K562 (cell line): Measurements from ENCODE around the gene DR1. TPM values are rescaled to one million over a fixed set of nuclear protein-coding genes. Genes with fewer than 3 reads are reported as not detected.

ENCODE experiments used
- FIP1L1 ChIP-seq: fragments of 200-400 bp; formaldehyde crosslinking; IDR thresholded peaks from 2 replicates; pipeline ENCODE4 v1.6.1; 2018; ENCODE audit warnings: mild to moderate bottlenecking, low read depth, low read length; ENCODE audit not compliant: poor library complexity, severe bottlenecking
- POLR3G ChIP-seq: IDR thresholded peaks from 2 replicates; pipeline ENCODE4 v1.6.1; 2011; ENCODE audit not compliant: insufficient read length, insufficient replicate concordance; ENCODE audit errors: extremely low read depth
- ZBTB8A ChIP-seq: fragments of 450-650 bp; IDR thresholded peaks from 2 replicates; pipeline ENCODE4 v1.6.1; 2018; ENCODE audit warnings: mild to moderate bottlenecking, moderate library complexity; ENCODE audit not compliant: partially characterized antibody
- polyA plus RNA-seq, 8 experiments: library from polyadenylated mRNA; depleted of rRNA in 4 of 8; stranded (reverse) in 5 of 8; unstranded in 3 of 8; fragments of >200 nt; fragmentation: Nextera tagmentation in 2 of 8; fragmentation: Illumina TruSeq in 1 of 8; extraction: Ambion mirVana in 2 of 8; extraction: Trizol in 1 of 8; gene quantifications; 2 replicates each; pipeline versions ENCODE4 v1.2.1 to v1.2.3, GENCODE V29; 2011 to 2014; ENCODE audit warnings: inconsistent platforms in 1 of 8, missing spikeins in 1 of 8
- small RNA-seq: library from RNA; depleted of rRNA; stranded (forward); fragments of <200 nt; gene quantifications from one replicate; pipeline ENCODE3, GENCODE V24; 2014
- total RNA-seq, 7 experiments: library from RNA; depleted of rRNA in 6 of 7; stranded (reverse); fragments of >200 nt in 6 of 7; fragmentation: Illumina TruSeq in 2 of 7; extraction: Trizol in 2 of 7; gene quantifications; 2 replicates each; pipeline versions ENCODE4 v1.2.1 to v1.2.3, GENCODE V29; 2011 to 2021; ENCODE audit warnings: low replicate concordance in 1 of 7
- TF ChIP-seq, protein P1 (sequence below): fragments of 450-650 bp; IDR thresholded peaks from 2 replicates; pipeline ENCODE4 v1.6.1; 2018; ENCODE audit not compliant: partially characterized antibody

The DR1 gene
- total and polyA plus RNA-seq, 9 of the 15 experiments (the other 6 are each of a cell fraction or from before 2014, with no cell fraction given) = 8.1 to 78.8 (median 46.3) TPM

DNA sequence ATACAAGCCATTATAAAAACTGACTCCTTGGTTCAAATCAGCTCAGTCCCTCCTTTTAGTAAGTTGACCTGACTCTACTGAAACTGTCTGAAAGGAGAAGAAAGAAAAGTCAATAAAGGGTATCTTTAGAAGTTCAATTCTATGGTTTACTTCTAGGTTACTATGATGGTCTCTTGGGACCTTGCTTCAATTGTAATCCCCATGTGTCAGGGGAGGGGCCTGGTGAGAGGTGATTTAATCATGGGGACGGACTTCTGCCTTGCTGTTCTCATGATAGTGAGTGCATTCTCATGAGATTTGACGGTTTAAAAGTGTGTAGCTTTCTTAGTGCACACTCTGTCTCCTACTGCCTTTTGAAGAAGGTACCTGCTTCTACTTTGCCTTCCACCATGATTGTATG, 70.5 kb downstream of the DR1 start (continued):
- TF ChIP-seq, protein P1, sequence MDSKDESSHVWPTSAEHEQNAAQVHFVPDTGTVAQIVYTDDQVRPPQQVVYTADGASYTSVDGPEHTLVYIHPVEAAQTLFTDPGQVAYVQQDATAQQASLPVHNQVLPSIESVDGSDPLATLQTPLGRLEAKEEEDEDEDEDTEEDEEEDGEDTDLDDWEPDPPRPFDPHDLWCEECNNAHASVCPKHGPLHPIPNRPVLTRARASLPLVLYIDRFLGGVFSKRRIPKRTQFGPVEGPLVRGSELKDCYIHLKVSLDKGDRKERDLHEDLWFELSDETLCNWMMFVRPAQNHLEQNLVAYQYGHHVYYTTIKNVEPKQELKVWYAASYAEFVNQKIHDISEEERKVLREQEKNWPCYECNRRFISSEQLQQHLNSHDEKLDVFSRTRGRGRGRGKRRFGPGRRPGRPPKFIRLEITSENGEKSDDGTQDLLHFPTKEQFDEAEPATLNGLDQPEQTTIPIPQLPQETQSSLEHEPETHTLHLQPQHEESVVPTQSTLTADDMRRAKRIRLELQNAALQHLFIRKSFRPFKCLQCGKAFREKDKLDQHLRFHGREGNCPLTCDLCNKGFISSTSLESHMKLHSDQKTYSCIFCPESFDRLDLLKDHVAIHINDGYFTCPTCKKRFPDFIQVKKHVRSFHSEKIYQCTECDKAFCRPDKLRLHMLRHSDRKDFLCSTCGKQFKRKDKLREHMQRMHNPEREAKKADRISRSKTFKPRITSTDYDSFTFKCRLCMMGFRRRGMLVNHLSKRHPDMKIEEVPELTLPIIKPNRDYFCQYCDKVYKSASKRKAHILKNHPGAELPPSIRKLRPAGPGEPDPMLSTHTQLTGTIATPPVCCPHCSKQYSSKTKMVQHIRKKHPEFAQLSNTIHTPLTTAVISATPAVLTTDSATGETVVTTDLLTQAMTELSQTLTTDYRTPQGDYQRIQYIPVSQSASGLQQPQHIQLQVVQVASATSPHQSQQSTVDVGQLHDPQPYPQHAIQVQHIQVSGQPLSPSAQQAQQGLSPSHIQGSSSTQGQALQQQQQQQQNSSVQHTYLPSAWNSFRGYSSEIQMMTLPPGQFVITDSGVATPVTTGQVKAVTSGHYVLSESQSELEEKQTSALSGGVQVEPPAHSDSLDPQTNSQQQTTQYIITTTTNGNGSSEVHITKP = no peak
- TF ChIP-seq POLR3G (no peak), ZBTB8A (no peak), FIP1L1 (no peak)
- TF ChIP-seq, all 486 proteins: peak for 0

Small RNA genes within 50 kb of the gene (small RNA-seq; reads per million reads assigned to genes)
- not detected for gene RF00019

Other genes with a start within 250 kb of the DR1 start
- 64.2 and 87.1 TPM in 2 replicates for gene TMED5, start 165.5 kb upstream of the DR1 start, total RNA-seq (2014; rRNA removed)
- 67.2 and 76.3 TPM in 2 replicates for gene TMED5, start 165.5 kb upstream of the DR1 start, total RNA-seq (2014; rRNA removed; fragmentation: Illumina TruSeq; extraction: Trizol)
- gene TMED5, start 165.5 kb upstream of the DR1 start, total RNA-seq (2015; rRNA removed; fragmentation: Illumina TruSeq; extraction: Trizol) = 75.9 and 83.7 TPM in 2 replicates
- gene TMED5, start 165.5 kb upstream of the DR1 start, total RNA-seq (2021) = 68.1 and 74.5 TPM in 2 replicates
- gene TMED5, start 165.5 kb upstream of the DR1 start, polyA plus RNA-seq (2011; rRNA removed) = 53.5 and 71.3 TPM in 2 replicates
- 60.9 and 63.5 TPM in 2 replicates for gene TMED5, start 165.5 kb upstream of the DR1 start, polyA plus RNA-seq (2014; fragmentation: Illumina TruSeq; extraction: Trizol)
- gene TMED5, start 165.5 kb upstream of the DR1 start, polyA plus RNA-seq (2014; fragmentation: Nextera tagmentation; extraction: Ambion mirVana) = 10 to 100 TPM; 28.7 to 43.9 TPM
- gene TMED5, start 165.5 kb upstream of the DR1 start, polyA plus RNA-seq (2014; rRNA removed) = 70.0 and 71.9 TPM in 2 replicates
- gene CCDC18, start 165.2 kb upstream of the DR1 start, total RNA-seq (2014; rRNA removed) = 14.7 and 21.6 TPM in 2 replicates
- gene CCDC18, start 165.2 kb upstream of the DR1 start, total RNA-seq (2014; rRNA removed; fragmentation: Illumina TruSeq; extraction: Trizol) = 29.5 and 35.9 TPM in 2 replicates
- 29.7 and 34.2 TPM in 2 replicates for gene CCDC18, start 165.2 kb upstream of the DR1 start, total RNA-seq (2015; rRNA removed; fragmentation: Illumina TruSeq; extraction: Trizol)
- gene CCDC18, start 165.2 kb upstream of the DR1 start, total RNA-seq (2021) = 20.4 TPM in 2 replicates
- 21.1 and 22.2 TPM in 2 replicates for gene CCDC18, start 165.2 kb upstream of the DR1 start, polyA plus RNA-seq (2011; rRNA removed)
- 23.4 and 24.3 TPM in 2 replicates for gene CCDC18, start 165.2 kb upstream of the DR1 start, polyA plus RNA-seq (2014; fragmentation: Illumina TruSeq; extraction: Trizol)
- gene CCDC18, start 165.2 kb upstream of the DR1 start, polyA plus RNA-seq (2014; fragmentation: Nextera tagmentation; extraction: Ambion mirVana) = 10 to 100 TPM; 19.5 to 24.6 TPM
- 20.2 and 24.7 TPM in 2 replicates for gene CCDC18, start 165.2 kb upstream of the DR1 start, polyA plus RNA-seq (2014; rRNA removed)
- gene FNBP1L, start 102.2 kb downstream of the DR1 start, total RNA-seq (2014; rRNA removed) = 4.4 and 5.9 TPM in 2 replicates
- 6.1 and 6.6 TPM in 2 replicates for gene FNBP1L, start 102.2 kb downstream of the DR1 start, total RNA-seq (2014; rRNA removed; fragmentation: Illumina TruSeq; extraction: Trizol)
- 5.3 and 6.1 TPM in 2 replicates for gene FNBP1L, start 102.2 kb downstream of the DR1 start, total RNA-seq (2015; rRNA removed; fragmentation: Illumina TruSeq; extraction: Trizol)
- gene FNBP1L, start 102.2 kb downstream of the DR1 start, total RNA-seq (2021) = 4.4 TPM in 2 replicates
- gene FNBP1L, start 102.2 kb downstream of the DR1 start, polyA plus RNA-seq (2011; rRNA removed) = 6.9 and 9.6 TPM in 2 replicates
- 5.9 and 6.7 TPM in 2 replicates for gene FNBP1L, start 102.2 kb downstream of the DR1 start, polyA plus RNA-seq (2014; fragmentation: Illumina TruSeq; extraction: Trizol)
- gene FNBP1L, start 102.2 kb downstream of the DR1 start, polyA plus RNA-seq (2014; fragmentation: Nextera tagmentation; extraction: Ambion mirVana) = 1 to 10 TPM; 1.4 to 2.3 TPM
- 4.1 and 4.7 TPM in 2 replicates for gene FNBP1L, start 102.2 kb downstream of the DR1 start, polyA plus RNA-seq (2014; rRNA removed)